ENCODE measurements around the gene TNFRSF19.

The TNFRSF19 gene

DNA sequence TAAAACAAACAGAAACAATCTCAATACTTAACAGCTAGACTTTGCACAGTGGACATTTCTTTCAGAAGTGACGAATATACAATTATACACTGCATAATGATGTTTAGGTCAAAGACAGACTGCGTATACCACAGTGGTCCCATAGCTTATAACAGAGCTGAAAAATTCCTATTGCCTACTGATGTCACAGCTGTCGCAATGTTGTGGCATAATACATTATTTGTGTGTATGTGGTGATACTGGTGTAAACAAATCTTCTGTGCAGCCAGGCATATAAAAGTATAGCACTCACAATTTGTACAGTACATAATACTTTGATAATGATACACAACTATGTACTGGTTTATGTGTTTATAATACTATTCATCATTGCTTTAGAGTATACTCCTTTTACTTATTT lies 116.7 kb downstream of the TNFRSF19 start:
- no peak for DNase-seq (ENCODE audit: low read depth)

DNA sequence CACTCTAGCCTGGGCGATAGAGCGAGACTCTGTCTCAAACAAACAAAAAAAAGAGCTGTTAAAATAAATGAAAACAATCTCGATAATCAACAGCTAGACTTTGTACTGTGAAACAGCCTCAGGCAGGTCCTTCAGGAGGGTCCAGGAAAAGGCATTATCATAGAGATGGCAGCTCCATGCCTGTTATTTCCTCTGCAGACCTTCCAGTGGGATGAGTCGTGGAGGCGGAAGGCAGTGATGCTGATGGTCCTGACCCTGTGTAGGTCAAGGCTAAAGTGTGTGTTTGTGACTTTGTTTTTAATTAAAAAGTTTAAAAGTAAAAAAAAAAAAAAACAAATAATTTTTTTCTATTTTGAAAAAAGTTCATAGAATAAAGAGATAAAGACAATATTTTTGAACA lies 117.4 kb downstream of the TNFRSF19 start:
- DNase-seq (ENCODE audit: low read depth) = no peak

DNA sequence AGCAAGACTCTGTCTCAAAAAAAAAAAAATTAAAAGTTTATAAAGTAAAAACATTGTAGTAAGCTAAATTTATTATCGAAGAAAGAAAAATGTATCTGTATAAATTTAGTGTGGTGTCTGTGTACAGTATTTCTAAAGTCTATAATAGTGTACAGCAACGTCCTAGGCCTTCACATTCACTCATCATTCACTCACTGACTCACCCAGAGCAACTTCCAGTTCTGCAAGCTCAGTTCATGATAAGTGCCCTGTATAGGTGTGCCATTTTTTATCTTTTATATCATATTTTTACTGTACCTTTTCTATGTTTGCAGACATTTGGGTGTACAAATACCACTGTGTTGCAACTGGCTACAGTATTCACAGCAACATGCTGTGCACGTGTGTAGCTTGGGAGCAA lies 118.1 kb downstream of the TNFRSF19 start:
- DNase-seq (ENCODE audit: low read depth) = no peak

DNA sequence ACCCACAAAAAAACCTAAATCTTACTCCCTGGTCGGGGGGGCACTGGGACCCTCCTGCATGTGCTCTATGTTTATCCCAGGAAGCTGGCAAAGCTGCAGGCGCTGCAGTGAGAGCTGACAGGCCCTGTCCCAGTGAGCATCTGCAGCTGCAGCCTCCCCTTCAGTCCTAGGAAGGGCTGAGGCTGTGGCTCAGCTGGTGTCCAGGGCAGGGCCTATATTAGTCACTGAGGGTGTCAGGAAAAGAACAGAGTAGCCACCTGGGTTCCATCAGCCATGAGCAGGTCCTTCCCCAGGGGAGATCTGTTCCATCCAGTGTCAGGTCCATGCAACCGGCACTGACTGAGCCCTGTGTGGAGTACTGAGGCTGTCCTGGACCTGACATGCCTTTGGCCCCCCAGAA lies 120.5 kb downstream of the TNFRSF19 start:
- no peak for DNase-seq (ENCODE audit: low read depth)

DNA sequence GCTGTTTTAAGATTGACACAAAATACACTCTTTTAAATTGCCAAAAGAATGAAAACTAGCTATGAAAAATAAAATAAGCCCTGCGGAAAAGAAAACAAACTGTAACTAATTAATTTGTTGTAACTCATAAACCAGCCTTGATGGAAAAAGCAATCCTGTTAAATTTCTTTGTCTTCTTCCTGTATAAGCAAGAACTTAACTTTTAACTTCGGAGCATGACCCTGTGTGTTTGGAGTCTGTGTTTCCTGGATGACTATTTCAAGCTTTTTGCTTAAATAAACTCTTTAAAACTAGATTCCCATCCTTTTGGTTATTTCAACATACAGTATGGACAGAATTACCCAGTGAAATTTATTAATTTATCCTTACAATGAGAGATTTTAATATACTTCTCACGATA lies 122.6 kb downstream of the TNFRSF19 start:
- no peak for DNase-seq (ENCODE audit: low read depth)

DNA sequence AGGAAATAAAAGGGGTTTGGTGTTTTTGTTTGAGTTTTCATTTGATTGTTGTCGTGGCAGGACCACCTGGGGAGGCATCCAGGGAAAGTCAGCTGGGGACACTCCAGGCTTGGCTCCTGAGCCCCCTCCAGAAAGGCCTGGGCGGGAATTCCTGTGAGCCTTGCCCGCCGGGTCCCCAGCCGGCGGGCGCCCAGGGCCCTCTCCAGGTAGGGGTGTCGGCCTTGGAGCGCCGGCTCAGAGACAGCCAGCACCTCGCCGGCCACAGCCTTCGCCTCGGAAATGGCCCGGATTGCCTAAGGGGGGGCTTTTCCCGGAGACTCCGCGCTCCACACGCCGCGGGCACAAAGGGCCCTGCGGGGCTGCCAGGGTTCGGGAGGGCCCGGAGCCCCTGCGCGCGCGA lies 125.0 kb downstream of the TNFRSF19 start:
- DNase-seq (ENCODE audit: low read depth) = no peak

DNA sequence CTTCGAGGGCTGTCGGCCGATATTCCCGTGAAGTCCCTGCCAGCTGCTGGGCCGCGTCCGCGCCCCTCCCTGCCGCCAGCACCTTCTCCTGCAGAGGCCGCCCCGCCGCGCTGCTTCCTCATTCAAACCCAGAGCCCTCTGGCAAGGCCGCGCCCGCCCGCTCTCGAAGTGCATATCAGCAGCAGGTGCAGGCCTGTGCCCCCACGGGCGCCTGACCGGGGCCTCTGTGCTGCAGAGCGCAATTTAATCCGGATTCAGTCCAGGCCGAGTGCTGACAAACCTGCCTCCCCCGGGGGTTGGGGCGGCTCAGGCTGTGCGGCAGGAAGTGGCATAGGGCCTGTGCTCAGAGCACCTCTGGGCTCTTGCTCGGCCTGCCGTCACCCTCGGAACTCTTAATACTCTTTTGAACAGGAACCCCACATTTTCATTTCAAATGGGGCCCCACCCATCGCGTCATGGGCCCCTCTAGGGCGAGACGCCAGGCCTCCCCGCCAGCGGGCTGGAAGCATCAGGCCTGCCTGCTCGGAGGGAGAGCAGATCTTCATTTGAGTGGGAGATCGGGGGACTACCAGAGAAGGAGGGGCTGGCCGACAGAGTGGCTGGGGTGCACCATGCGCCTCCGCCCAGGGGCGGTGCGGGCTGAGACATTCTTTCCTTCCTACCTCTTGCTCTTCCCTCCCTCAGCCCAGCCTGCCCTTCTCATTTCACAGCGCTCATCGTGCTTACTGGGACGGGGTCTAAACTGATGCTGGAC lies 125.7 kb downstream of the TNFRSF19 start:
- peak; percentile 30 for DNase-seq (ENCODE audit: low read depth)

DNA sequence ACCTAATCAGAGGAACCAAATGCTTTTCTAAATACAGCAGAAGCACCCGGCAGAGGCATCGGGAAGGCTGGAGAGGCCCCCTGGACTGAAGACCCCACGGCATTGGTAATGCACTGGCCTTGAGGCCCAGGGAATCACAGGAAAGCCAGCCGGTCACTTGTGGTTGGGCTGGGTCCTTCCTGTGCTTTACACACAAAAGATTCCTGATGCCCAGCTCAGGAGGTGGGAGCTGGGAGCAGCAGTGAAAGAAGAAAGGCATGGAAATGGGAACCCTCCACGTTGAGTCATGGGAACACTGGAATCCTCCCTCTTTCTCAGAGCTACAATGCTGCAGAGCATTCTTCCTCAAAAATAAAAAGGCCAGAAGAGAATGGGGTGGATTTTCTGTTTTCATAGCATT lies 126.4 kb downstream of the TNFRSF19 start:
- DNase-seq (ENCODE audit: low read depth) = no peak

DNA sequence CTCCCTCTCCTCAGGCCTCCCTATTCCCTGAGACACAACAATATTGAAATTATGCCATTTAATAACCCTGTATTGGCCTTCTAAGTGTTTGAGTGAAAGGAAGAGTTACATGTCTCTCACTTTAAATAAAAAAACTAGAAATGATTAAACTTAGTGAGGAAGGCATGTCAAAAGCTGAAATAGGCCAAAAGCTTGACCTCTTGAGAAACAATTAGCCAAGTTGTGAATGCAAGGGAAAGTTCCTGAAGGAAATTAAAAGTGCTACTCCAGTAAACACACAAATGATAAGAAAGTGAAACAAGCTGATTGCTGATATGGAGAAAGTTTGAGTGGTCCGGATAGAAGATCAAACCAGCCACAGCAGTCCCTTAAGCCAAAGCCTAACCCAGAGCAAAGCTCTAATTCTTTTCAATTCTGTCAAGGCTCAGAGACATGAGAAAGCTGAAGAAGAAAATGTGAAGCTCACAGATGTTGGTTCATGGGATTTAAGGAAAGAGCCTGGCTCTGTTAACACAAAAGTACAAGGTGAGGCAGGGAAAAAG lies 127.6 kb downstream of the TNFRSF19 start:
- DNase-seq (ENCODE audit: low read depth) = no peak

DNA sequence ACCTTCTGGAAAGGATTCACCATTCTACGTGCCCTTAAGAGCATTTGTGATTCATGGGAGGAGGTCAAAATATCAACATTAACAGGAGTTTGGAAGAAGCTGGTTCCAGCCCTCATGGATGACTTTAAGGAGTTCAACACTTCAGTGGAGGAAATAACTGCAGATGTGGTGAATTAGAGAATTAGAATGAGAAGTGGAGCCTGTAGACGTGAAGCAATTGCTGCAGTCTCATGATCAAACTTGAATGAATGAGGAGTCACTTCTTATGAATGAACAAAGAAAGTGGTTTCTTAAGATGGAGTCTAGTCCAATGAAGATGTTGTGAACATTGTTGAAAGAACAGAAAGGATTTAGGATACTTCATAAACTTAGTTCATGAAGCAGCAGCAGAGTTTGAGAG lies 129.1 kb downstream of the TNFRSF19 start:
- no peak for DNase-seq (ENCODE audit: low read depth)

DNA sequence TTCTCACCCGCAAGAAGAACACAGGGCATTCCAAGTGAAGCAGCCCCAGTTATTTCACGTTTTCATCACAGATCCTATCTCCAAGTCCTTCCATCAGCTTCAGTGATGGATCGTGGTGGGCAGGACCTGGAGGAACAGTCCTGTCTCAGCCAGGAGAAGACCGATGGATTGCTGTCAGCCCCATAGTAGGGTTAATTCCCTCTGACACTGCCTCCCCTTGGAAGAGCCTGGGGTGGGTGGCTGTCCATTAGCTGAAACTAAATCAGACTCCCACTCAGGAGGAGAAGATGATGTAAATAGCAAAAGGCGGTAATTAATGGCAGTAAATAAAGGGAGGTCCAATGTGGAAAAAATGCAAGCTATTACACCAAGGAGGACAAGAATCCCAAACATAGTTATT lies 131.0 kb downstream of the TNFRSF19 start:
- no peak for DNase-seq (ENCODE audit: low read depth)

DNA sequence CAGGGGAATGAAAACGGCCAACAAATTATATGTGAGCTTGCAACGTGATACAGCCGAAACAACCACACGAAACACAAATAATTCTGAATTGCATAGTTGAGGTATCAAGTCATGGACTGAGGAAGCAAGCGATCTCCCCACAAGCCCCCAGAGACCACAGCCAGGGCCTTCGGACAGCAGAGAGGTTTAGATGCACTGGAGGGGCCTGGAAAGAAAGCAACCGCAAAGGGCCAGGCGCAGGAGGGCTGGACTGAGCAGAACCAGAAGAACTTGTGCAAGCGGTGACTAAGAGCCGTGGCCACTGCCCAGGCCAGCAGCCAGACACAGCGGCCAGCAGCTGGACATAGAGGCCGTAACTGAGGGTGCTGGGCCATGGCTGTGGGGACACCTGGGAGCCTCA lies 131.4 kb downstream of the TNFRSF19 start:
- DNase-seq (ENCODE audit: low read depth) = no peak

DNA sequence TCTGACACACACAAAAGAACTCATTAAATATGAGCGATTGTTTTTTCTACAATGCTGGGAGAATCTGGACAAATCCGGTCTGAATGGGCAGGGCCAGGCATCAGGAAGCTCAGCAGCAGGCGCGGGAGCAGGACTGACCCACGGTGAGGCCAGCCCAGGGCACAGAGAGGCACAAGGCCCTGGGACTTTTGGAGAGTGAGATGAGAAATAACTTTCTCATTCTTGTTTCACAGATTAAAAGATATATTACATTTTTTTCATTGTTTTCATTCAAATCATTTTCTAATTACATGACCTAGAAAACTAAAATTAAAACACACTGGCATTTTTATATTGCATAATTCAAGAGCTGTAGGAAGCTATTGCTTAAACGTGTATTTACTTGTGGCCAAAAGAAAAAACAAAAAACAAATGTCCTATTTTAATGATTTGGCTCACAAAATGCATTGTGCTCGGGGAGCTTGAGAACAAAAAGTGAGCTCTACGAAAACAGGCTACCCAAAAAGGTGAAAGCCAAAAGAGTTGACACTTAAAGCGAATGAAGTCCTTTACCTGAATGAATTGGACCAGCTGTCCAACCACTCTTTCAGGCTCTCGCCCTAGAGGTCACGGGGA lies 133.1 kb downstream of the TNFRSF19 start:
- DNase-seq (ENCODE audit: low read depth) = no peak

DNA sequence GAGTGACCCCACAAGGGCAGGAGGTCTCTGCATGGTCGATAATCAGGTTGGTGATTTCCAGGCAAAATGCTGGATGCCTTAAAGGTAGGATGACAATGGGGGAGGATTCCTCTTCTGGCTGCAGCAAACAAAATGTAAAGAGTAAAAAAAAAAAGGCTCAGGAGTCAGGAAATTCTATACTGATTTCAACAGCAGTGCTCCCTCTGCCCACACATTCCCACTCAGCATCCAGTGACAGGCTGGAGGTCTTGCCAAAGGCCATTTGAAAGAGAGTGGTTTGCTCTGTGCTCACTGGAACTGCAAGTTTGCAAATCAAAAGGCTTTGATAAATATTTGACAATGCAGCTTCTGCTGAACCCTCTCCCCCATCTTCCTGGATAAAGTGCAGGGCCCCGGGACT lies 135.4 kb downstream of the TNFRSF19 start:
- DNase-seq (ENCODE audit: low read depth) = no peak

DNA sequence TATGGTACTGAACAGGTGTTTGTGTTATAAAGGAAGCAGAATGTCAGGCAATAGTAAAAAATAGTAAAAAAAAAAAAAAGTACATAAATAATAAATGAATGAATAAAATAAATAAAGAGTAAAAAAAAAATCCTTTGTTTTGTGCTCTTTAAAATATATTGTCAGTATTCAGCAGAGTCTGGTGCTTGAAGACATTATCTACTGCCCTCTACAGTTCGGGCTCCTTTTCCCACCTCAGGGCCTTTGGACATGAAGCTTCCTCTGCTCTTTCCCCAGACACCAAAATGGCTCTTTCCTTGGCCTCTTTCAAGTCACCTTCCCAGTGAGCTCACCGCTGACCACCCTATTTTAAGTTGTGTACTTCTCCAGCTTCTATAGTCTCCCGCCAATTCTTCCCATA lies 137.5 kb downstream of the TNFRSF19 start:
- no peak for DNase-seq (ENCODE audit: low read depth)

DNA sequence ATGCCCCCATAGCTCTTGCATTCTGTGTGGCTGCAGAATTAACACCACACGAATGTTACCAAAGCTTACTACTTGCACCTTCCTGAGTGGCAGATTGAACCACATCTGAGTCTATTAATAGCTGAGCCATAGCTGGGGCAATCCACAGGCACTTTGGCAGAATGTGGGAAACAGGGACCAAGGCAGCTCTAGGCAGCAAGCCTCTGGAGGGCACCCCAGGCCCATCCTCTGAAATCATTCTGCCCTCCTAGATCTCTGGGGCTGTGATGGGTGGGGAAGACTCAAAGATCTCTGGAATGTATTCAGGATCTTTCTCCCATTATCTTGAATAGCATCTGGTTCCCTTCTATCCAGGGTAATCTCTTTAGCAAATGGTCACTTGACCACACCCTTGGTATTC lies 139.3 kb downstream of the TNFRSF19 start:
- DNase-seq (ENCODE audit: low read depth) = no peak

DNA sequence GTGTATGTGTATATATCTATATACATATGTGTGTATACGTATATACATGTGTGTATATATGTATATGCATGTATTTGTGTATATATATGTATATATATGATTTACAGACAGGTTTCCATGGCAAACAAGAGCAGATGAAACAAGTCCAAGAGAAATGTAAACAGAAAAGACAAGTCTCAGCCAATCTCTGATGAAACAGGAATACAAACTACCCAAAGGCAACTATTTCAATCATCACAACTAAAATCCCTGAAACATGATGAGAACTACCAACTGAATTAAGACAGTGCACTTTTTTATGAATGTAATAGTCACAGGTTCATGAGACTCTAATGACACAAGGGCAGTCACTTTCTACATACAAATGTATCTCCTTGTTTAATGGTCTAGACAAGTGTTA lies 140.2 kb downstream of the TNFRSF19 start:
- no peak for DNase-seq (ENCODE audit: low read depth)

DNA sequence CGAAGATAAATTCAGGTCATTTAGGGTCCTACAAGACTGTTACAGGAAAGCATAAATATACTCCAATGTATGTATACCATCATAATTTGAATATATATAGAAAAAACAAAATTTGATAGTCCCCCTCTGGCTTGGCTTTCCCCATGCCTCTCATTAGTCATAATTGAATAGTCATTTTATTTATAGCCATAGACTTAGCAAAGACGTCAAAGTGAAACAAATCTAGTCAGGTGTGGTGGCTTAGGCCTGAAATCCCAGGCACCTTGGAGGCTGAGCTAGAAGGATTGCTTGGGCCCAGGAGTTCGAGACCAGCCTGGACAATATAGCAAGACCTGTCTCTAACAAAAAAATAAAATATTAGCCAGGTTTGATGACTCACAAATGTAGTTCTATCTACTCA lies 141.1 kb downstream of the TNFRSF19 start:
- DNase-seq (ENCODE audit: low read depth) = no peak

DNA sequence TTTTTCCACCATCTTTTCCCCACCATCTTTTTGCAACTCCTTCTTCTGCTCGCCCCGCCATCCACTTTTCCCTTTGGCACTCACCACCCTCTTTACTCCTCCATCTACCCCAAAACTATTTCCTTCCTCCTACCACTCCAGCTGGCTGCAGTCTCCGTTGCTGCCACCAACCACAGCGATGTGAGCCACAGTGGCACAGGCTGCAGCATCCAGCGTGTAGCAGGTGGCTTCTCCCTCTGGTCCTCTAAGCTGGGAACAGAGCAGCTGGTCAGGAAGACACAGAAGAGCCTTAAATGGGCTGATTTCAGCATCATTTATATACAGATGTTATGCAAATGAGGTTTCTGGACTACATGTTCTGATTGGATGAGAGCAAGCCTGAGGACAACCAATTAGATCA lies 144.5 kb downstream of the TNFRSF19 start:
- DNase-seq (ENCODE audit: low read depth) = no peak

DNA sequence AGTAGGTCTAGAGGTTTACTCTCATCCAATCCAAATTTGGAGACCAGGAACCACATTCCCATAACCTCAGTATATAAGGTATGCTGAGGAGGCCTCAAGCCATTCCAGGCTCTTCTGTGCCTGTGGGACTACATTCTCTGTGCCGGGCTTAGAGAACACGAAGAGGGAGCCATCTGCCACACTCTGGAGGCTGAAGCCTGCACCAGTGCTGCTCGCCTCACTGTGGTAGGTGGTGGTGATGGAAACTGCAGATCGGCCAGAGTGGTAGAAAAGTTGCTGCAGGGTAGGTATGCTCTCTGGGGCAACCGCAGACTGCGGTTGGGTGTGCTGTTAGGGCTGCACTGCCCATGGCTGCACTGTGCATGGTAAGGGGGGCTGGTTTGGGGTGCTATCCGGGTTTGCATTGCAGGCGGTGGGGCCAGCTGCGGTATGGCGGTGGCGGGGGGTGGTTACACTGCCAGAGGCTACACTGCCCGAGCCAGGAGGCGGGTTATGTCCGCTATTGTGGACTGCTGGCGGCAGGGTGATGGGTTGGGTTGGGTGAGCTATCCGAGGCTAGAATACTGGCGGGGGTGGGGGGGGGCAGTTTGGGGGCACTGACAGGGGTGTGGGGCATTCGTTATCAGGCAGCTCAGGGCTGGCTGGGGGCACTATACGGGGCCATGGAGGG lies 145.0 kb downstream of the TNFRSF19 start:
- DNase-seq (ENCODE audit: low read depth) = no peak

DNA sequence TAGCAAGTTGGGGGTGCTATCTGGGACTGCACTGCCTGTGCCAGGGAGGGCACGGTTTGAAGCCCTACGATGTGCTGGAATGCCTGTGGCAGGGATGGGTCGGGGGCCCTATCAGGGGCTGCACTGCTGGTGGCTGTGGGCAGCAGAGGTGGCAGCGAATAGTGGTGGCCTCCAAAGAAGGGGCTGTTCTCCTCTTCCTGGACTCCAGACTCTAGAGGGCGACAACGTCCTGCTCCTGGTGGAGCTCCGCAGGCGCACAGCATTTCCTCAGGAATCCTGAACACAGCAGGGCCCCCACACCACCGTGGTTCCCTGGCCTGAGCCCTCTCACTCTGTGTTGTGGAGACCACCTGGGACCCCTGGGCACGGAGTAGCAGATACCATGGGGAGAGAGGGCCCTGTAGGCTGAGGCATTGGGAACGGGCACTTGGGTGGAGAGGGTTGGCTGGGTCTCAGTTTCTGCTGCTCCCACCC lies 145.6 kb downstream of the TNFRSF19 start:
- DNase-seq (ENCODE audit: low read depth) = no peak

DNA sequence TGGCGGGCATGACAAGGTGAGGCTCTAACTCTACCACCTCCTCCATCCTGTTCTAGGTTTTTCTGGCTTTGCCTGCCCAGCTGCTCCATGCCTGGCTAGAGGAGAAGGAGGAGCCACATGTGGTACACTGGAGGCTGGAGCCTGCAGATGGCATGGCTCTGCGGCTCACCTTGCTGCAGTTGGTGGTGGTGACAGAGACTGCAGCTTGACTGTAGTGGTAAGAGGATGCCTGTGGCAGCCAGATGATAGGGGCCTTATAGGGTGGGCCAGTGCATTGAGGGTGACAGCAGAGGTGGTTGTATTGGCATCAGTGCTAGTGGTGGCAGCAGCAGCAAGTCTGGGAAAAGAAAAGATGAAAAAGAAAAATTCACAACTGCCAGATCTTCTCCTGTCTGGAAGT lies 146.2 kb downstream of the TNFRSF19 start:
- no peak for DNase-seq (ENCODE audit: low read depth)

DNA sequence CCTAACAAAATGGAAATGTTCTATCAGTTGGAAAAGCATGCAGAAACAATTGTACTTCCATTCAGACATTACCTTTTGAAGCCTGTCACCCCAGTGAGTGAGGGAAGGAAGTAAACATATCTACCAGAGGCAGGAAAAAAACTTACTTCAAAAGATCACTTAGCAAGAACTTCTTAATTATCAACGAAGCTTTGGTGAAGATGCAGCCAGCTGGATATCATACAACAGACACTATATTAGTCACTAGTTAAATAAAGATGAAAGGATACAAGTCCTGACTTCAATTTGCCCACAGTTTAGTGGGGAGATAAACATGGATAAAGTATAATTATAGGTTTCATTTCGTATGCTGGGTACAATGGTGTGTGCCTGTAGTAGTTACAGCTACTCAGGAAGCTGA lies 148.8 kb downstream of the TNFRSF19 start:
- DNase-seq (ENCODE audit: low read depth) = no peak

Data from T follicular helper cell (primary cell).